ENCODE measurements around the gene ARHGAP26. TPM values are rescaled to one million over a fixed set of nuclear protein-coding genes. Genes with fewer than 3 reads are reported as not detected.
A peak's percentile ranks its signal among the peaks of the same experiment; 100 is the strongest.
"Not testable (repeated sequence)": the region's sequence is repeated elsewhere in the genome, so short reads cannot be mapped to it uniquely, and the experiment has no call there.

Gene ARHGAP26
- total and polyA plus RNA-seq, 12 donors, result 7.5 to 45.8 (median 37.2) TPM

- peak in 5 of 8 donors; percentile 32 to 45 (median 39) for ATAC-seq
- Histone ChIP-seq H3K9me3 (no peaks in the 10 kb centered on the region), H3K27ac (peak overlapping the region in 2 of 10 donors; percentile 38 to 73), H3K4me1 (peaks cover 6 to 72% (median 35%) of the 10 kb centered on the region in 9 donors), H3K27me3 (no peaks in the 10 kb centered on the region), H3K4me3 (no peak overlapping the region), H3K36me3 (peaks cover 0 to 16% (median 0%) of the 10 kb centered on the region in 9 donors)
- intact Hi-C loops (cut with DNase I), result loop anchor here in 1 of 10 donors (10.0 kb wide), 1 partner anchor 167 kb away; no protein-coding TSS in a partner anchor
- WGBS, 2 donors, result 79 to 83% methylated on average over 3 of the region's 3 CpGs
- no peak for TF ChIP-seq CTCF (IDR thresholded peaks at IDR 0.05)
- no peak for DNase-seq
Measured at GRCh38 chr5:143118222-143118621, 348.0 kb downstream of the ARHGAP26 start.

DNA sequence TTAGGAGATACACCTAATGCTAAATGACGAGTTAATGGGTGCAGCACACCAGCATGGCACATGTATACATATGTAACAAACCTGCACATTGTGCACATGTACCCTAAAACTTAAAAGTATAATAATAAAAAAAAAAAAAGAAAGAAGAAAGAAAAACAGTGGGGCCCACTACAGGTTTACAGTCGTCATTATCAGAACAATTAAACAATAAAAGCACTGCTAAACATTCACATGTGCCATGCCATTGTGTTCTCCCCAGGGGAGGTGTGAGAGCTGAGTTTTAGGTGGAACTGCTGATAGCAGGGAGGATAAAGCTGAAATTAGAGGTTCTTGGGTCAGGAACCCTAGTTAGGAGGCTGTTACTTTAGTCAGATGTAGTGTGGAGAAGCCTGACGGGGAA, 348.6 kb downstream of the ARHGAP26 start:
- not testable (repeated sequence) for H3K9me3 ChIP-seq, DNase-seq, H3K4me3 ChIP-seq, ATAC-seq, H3K27me3 ChIP-seq
- 86 to 88% methylated on average over 3 of the region's 3 CpGs for WGBS, 2 donors
- intact Hi-C loops (cut with DNase I), result loop anchor here in 1 of 10 donors (10.0 kb wide), 1 partner anchor 166 kb away; no protein-coding TSS in a partner anchor
- Histone ChIP-seq H3K4me1 (peaks cover 6 to 73% (median 37%) of the 10 kb centered on the region in 9 donors), H3K27ac (peak overlapping the region in 1 of 10 donors; percentile 73), H3K36me3 (peaks cover 0 to 16% (median 0%) of the 10 kb centered on the region in 9 donors)

DNA sequence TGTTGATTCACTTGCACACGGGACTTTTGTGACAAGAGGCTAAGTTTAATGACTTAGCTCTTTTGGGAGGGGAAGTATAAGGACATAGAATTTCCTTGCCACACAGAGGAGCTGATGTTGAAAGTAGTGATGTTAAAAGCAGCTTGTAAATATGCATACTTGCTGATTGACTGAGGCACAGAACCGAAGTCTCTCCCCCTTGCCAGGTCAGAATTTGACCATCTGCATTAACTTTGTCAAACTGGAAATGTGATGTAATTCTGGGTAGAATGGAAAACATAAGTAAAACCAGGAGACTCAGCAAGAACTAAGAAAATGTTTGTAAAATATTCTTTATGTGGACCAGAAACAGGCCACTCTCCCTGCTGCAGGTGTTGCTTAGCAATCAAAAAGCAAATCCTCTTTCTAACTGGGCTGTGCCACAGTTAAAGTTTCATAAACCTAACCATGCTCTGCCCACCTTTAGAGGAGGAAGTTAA, 349.2 kb downstream of the ARHGAP26 start:
- 65 to 77% methylated on average over 2 of the region's 2 CpGs for WGBS, 2 donors
- no peak for TF ChIP-seq CTCF (IDR thresholded peaks at IDR 0.05)
- intact Hi-C loops (cut with DNase I), result loop anchor here in 1 of 10 donors (10.0 kb wide), 1 partner anchor 165 kb away; no protein-coding TSS in a partner anchor
- DNase-seq (no peak), ATAC-seq (peak in 1 of 8 donors; percentile 34)
- Histone ChIP-seq H3K4me1 (peaks cover 6 to 73% (median 38%) of the 10 kb centered on the region in 9 donors), H3K27ac (peak overlapping the region in 1 of 10 donors; percentile 73), H3K36me3 (peaks cover 0 to 16% (median 0%) of the 10 kb centered on the region in 9 donors), H3K9me3 (no peaks in the 10 kb centered on the region), H3K27me3 (no peaks in the 10 kb centered on the region), H3K4me3 (no peak overlapping the region)

GRCh38 chr5:143119881-143120341, 349.7 kb downstream of the ARHGAP26 start:
- DNase-seq (no peak), ATAC-seq (no peak)
- peak overlapping the region in 1 of 10 donors; percentile 73 for H3K27ac ChIP-seq
- no peaks in the 10 kb centered on the region for H3K9me3 ChIP-seq
- H3K27me3 ChIP-seq, result no peaks in the 10 kb centered on the region
- H3K4me1 ChIP-seq, result peaks cover 6 to 76% (median 43%) of the 10 kb centered on the region in 9 donors
- intact Hi-C loops (cut with DNase I), result loop anchor here in 3 of 10 donors (10.0 kb wide), 3 partner anchors 165 to 705 kb away; partner anchors contain the start of gene NR3C1 (in 1 of the 3)
- H3K4me3 ChIP-seq, result no peak overlapping the region
- no peak for TF ChIP-seq CTCF (IDR thresholded peaks at IDR 0.05)
- H3K36me3 ChIP-seq, result peaks cover 0 to 16% (median 0%) of the 10 kb centered on the region in 9 donors
- 93 to 97% methylated on average over 3 of the region's 3 CpGs for WGBS, 2 donors

Measured in heart right ventricle (tissue), 16 donors.